ENCODE data around the gene SIPA1L2.
"Not testable (repeated sequence)": the region's sequence is repeated elsewhere in the genome, so short reads cannot be mapped to it uniquely, and the experiment has no call there.

Gene SIPA1L2

DNA sequence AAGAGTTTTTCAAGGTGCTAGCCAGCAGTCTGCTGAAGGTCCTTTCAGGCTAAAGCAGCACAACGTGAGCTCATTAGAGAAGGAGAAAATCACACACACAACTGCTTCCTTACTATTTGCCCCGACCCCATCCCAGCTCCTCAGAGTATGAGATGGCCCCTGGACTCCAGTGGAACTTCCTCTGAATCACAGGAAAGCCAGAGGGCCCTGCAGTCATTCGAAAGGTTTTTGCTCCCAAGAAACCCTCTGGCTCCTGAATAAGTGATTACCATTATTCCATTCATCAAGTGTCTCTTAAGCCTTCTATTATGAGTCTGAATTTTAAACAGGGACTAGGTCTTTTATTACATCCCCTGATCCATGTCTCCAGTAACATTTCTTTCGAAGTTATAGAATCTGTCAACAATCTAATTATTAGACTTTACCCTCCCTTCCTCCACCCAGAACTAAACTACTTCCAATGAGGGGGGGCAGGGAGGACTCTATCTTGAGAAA is 14.6 kb downstream of the SIPA1L2 start:
- DNase-seq (ENCODE audit: low read depth), result no peak

DNA sequence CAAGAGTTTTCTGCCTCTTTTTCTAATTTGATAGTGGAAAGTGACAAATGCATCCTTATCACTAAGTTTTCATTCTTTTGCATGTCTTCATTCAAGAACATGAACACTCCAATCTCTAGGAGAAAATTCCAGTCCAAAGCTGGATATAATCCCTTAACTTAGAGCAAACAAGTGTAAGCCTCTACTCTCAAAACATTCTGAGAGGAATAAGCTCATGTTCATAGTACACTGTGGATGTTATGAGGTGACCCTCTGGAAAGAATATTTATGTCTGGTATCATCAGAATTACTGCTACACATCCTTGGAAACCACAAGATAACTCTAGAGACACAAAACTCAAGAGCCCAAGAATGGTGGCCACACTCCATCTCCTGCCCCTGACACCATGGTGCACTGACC is 15.1 kb downstream of the SIPA1L2 start:
- DNase-seq (ENCODE audit: low read depth), result no peak

DNA sequence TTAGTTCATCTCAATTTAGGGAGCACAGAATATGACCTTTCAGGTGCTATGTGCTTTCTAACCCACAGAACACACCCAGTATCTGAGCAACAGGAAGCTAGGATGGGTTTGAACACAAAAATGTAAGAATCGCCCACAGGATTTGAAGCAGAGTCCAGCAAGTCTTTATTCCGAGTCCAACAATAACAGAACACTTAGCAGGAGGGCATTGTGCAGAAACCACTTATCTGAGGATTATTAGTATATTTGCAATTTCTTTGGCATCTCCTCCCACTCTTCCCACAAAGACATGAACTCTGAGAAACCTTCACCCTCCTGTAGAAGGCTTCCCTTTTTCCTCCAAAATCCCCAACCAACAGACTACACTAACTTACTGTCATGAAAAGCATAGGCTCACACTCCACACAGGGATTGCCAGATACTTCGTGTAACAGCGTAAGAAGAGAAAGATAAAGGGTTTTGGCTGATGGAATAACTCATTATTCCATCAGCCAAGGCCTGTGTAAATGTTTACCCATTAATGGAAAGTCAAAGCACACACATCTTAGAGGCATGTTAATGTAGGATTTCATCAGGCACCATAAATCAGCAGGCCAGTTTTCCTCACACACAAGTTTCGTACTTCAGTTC is 16.1 kb downstream of the SIPA1L2 start:
- no peak for DNase-seq (ENCODE audit: low read depth)

DNA sequence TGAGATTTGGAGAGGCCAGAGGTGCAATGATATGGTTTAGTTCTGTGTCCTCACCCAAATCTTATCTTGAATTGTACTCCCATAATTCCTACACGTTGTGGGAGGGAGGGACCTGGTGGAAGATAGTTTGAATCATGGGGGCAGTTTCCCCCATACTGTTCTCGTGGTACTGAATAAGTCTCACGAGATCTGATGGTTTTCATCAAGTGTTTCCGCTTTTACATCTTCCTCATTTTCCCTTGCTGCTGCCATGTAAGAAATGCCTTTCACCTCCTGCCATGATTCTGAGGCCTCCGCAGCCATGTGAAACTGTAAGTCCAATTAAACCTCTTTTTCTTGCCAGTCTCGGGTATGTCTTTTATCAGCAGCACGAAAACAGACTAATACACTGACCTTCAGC is 17.1 kb downstream of the SIPA1L2 start:
- DNase-seq (ENCODE audit: low read depth), result not testable (repeated sequence)

GRCh38 chr1:232611834-232612233 is 18.1 kb downstream of the SIPA1L2 start:
- no peak for DNase-seq (ENCODE audit: low read depth)

GRCh38 chr1:232610902-232611745 is 18.8 kb downstream of the SIPA1L2 start:
- DNase-seq (ENCODE audit: low read depth), result not testable (repeated sequence)

GRCh38 chr1:232610192-232610901 is 19.6 kb downstream of the SIPA1L2 start:
- no peak for DNase-seq (ENCODE audit: low read depth)

DNA sequence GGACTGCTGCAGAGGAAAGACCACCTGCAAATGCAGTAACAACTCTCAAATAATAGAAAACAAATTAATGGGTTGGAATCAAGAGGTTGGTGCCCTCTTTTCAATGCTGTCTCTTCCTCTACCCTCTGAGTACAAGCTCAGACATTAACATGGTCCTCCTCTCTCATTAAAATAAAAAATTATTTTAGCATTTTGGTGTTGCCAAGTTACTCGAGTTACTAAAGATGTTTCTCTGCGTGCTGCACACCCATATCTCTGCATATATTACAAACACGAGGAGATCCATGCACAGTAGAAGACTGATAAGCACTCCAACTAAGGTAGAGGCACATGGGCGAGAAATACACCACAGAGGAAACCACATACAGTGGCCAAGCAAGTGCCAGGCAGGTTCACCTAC is 21.5 kb downstream of the SIPA1L2 start:
- DNase-seq (ENCODE audit: low read depth), result no peak

DNA sequence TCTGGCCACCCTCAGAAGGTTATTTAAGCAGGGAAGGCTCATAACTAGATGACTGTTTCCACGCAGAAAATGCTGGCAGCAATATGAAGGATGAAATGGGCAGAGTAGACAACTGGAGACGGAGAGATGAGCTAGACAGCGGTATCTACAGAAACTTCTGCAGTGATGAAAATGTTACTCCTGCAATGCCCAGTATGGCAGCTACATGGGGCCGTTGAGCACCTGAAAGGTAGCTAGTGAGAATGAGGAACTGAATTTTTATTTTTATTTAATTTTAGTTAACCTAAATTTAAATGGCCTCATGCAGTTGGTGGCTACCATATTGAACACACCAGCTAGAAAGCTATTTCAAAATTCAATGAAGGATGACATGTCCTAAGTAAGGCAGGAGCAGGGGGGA is 27.3 kb downstream of the SIPA1L2 start:
- no peak for DNase-seq (ENCODE audit: low read depth)

- no peak for DNase-seq (ENCODE audit: low read depth)
Observed at GRCh38 chr1:232600424-232601258, 29.3 kb downstream of the SIPA1L2 start.

DNA sequence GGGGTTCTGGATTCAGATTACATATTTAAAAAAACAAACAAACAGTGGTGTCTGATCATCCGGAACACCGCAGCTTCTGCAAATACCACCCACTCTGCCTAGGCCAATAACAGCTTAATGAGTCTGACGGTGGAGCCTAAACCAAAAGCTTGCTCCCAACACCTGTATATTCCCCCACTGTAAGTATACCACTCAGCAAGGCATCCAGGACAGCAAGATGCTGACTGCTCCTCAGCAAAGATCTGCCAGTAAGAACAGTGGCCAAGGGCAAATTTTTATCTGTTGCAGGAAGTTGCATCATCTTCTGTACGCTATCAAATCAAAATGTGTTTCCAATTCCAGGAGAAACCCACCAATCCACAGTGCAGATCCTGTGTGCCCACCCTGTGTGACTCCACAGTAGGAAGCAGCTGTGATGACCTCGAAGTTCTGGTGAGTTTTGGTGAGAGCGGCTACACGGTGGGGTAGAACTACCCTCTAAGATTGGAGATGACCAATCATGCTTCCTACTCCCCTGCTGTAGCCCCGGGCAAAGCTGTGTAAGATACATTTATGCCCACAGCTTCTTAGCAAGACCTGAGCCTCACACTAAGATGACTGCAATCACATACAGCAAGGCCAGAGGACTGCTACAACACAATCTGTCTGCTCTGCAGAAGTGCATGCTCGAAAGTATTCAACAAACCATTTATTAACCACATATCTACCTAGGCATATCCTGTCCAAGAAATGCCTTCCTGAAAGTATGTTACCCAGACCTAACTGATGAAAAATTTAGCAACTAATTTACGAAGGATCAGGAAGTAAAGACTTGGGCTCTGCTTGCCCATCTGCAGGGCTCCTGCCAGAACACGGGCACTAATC is 30.5 kb downstream of the SIPA1L2 start:
- DNase-seq (ENCODE audit: low read depth), result no peak

- no peak for DNase-seq (ENCODE audit: low read depth)
Observed at GRCh38 chr1:232598837-232599177, 31.1 kb downstream of the SIPA1L2 start.

DNA sequence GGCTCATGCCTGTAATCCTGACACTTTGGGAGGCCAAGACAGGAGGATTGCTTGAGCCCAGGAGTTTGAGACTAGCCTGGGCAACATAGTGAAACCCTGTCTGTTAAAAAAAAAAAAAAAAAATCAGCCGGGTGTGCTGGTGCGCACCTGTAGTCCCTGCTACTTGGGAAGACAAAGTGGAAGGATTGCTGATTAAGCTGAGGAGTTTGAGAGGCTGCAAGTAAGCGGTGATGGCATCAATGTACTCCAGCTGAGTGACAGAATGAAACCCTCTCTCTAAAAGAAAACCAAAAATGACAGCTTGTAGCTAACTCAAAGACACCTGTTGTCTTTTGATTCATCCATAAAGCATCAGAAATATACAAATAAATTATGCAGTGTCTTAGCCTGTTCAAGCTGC is 31.8 kb downstream of the SIPA1L2 start:
- no peak for DNase-seq (ENCODE audit: low read depth)

DNA sequence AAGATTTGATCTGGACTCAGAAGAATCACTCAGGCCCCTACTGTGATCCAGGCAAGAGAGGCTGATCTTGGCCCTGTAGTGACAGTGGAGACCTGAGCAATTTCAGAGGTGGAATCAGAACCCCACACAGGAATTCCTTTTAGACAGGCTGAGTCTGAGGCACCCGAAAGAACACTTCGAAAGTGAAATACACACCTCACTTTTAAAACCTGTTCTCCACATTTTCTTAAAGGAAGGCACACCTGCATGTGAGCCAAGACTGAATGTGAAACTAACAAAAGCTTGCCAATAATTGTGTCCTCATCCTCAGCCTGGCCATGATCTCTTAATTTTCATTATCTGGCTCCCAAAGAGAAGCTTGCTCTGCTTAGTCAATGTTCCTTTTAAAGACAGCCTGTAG is 32.2 kb downstream of the SIPA1L2 start:
- no peak for DNase-seq (ENCODE audit: low read depth)

DNA sequence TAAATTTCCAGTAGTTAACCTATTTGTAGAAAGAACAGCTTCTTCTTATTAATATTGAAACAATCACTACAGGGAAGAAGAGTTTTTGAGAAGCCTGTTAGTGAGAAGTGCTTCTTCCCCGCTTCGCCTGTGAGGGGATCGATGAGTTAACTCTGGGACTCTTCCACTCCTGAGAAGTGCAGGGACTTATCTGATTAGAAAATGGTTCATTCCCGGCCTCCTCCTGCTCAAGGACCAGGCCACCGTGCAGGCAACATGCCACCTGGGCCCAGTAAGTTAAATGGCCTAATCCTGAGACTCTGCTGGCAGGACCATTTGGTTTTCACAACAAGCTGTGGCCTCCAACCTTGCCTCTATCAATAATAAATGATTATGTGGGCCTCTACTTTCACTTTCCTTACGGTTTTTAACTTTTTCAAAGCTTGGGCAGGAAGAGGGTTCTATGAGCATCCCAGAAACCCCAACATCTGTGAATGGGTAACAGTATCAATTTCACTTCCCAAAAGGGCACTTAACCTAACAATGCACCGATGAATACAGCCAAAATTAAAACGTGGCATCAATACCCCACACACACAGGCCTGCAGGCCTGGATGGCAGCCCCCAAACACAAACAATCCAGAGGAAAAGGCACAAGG is 33.1 kb downstream of the SIPA1L2 start:
- DNase-seq (ENCODE audit: low read depth), result no peak

- DNase-seq (ENCODE audit: low read depth), result no peak
Observed at GRCh38 chr1:232594768-232595698, 34.9 kb downstream of the SIPA1L2 start.

DNA sequence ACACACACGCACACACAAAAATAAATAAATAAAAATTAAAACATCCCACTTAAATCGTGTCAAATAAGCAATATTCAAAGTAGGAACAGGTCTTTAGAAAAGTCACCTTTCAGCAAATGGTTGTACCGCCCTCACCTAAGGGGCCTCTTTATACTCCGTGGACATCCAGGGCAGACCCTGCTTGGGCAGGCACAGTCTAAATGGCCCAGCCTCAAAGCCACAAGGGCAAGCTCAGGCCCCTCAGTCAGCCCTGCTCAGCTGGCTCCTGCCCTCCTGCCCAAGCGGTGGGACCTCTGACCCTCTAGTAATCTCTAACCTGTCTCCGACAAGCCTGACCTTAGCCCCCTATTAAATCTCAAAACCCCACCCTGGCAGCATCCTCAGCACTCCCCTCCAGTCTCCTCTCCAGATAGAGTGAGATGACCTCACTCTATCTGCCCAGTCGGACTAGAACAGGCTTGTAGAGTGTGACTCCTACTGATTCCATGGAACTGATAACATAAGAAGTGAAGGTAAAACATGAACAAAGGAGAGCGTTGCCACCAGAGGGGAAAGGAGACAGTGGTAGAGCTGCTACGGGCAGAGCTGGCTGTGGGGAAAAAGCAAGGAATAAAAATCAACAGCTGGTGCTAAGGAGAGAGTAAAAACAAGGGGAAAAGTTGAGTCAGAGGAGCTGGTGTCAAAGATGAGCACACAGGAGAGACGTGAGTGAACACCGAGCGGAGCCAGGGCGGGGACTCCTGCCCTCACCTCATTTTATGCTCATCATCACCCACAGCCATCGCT is 36.0 kb downstream of the SIPA1L2 start:
- DNase-seq (ENCODE audit: low read depth), result no peak

GRCh38 chr1:232591344-232591743 is 38.6 kb downstream of the SIPA1L2 start:
- DNase-seq (ENCODE audit: low read depth), result no peak

GRCh38 chr1:232590744-232591082 is 39.2 kb downstream of the SIPA1L2 start:
- no peak for DNase-seq (ENCODE audit: low read depth)

All from stimulated activated CD8-positive, alpha-beta memory T cell treated with anti-CD3 and anti-CD28 coated beads, Interleukin-12 subunit alpha, Interleukin-12 subunit beta, amount 100 ng/mL, for 4 hours (primary cell).